GM19452 (cell line): ENCODE measurements around the gene MAP2.
A peak's percentile ranks its signal among the peaks of the same experiment; 100 is the strongest.
"Not testable (repeated sequence)": the region's sequence is repeated elsewhere in the genome, so short reads cannot be mapped to it uniquely, and the experiment has no call there.

Source experiments
- ATAC-seq: cut with Tn5 transposase; IDR thresholded peaks from one replicate; pipeline ENCODE4 v1.9.1; 2021; ENCODE audit not compliant: unreplicated experiment

The MAP2 gene

GRCh38 chr2:209472112-209472832 is 48.4 kb downstream of the MAP2 start:
- no peak for ATAC-seq

DNA sequence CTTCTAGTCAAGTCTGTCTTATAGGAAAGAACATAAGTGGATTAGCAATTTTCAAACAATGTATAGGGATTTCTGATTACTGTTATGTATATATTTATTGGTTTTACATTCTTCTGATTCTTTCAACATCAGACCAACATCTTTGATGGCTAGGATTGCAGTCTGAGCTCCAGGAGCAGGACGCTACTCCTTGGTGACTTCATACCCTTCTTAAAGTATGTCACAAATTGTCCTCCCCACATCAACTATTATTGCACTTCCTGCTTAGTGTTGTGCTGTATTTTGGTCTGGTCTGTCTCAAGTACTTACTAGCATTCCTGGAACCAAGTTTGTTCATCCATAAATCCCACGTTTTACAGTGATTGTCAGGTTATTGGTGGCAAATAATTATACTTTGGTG is 49.0 kb downstream of the MAP2 start:
- no peak for ATAC-seq

DNA sequence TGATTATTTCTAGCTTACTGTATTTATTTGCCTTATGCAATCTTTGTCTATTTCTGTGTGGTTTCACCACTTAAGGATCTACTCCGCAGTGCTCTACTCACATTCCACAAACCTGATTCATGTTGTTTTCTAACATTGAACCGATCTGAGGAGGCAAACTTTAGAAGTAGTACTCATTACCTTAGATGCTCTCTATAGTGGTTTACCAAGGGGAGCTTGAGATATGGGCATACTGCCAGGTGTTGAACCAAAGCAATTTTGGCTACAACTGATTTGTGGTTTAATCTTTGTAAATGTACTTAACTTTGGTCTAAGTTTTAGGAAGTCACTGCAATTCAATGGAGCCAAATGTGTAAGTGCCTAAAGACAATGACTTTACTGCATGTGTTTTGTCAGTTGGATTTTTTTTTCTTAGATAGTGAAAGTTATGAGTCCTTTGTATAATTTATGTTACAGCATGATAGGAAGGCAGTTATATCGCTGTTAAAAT is 50.1 kb downstream of the MAP2 start:
- ATAC-seq: no peak

- ATAC-seq: no peak
Observed at GRCh38 chr2:209474960-209475359, 51.1 kb downstream of the MAP2 start.

DNA sequence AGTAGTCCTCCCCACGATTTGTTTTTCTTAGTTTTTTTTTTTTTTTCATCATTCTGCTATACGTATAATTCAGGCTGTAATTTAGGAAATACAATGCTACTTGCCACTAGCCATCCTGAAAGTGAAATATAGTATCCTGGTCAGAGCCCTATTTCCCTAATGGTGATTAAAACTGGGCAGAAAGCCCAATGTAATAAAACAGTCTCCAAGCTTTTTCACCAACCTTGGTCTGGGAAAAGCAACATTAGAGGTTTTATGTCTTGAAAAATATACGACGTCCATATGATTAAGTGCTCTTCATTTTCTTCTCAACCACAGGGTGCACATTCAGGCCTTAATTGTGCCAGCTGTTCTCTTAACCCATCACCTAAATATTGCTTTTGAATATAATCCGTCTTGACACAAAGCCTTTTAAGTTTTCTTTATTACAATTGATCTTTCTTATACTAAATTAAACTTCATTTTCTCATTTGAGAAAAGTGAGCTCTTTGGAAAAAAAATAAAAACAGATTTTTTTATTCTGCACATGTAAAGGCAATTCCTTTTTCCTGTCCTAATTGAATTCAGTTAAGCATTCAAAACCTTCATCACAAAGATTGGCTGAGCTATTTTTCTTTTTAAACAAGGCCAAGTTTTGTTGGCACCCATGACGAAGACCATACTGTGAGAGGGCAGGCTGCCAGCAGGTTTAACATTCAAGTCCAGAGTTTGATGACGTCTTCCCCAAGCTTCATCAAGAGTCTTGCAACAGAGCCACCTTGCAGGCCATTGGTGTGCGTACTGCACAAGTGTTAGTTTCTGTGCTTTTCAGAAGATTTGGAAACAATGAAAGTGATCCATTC is 52.7 kb downstream of the MAP2 start:
- no peak for ATAC-seq

DNA sequence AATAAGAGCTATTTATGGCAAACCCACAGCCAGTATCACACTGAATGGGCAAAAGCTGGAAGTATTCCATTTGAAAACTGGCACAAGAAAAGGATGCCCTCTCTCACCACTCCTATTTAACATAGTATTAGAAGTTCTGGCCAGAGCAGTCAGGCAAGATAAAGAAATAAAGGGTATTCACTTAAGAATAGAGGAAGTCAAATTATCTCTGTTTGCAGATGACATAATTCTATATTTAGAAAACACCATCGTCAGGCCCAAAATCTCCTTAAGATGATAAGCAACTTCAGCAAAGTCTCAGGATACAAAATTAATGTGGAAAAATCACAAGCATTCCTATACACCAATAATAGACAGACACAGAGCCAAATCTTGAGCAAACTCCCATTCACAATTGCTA is 68.4 kb downstream of the MAP2 start:
- not testable (repeated sequence) for ATAC-seq

DNA sequence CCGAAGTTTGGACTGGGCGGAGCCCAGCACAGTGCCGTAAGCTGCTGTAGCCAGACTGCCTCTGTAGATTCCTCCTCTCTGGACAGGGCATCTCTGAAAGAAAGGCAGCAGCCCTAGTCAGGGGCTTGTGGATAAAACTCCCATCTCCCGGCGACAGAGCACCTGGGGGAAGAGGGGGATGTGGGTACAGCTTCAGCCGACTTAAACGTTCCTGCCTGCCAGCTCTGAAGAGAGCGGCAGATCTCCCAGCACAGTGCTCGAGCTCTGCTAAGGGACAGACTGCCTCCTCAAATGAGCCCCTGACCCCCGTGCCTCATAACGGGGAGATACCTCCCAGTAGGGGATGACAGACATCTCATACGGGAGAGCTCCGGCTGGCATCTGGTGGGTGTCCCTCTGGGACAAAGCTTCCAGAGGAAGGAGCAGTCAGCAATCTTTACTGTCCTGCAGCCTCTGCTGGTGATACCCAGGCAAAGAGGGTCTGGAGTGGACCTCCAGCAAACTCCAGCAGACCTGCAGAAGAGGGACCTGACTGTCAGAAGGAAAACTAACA is 71.3 kb downstream of the MAP2 start:
- not testable (repeated sequence) for ATAC-seq

DNA sequence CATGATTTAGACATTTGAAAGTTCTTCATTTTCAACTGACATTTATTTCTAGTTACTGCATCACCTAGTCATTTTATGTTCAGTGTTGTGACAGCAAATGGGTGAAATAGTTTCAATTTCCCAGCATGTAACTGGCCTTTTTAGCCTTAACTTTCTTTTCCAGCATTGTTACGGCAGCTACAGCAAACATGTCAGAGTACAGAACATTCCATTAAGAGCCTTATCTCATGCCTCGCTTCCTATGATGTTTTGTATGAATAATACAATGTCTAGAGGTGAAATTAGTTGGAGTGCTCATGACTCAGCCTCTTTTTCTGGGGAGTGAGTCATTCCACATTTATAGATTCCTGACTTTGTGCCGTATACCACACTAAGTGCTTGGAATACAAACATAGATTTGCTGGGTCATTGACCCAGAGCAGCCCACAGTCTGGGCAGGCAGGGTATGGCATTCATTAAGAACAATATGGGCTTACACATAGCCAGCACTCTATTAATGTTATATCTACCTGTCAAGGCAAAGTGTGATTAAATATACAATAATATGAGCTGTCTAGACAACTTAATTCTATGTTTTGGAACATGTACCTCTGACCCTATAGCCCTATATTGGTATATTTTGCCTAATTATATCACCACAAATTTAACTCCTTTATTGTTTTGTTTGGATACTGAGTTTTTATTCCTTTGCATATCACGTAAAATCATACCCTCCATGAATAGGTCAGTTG is 72.2 kb downstream of the MAP2 start:
- no peak for ATAC-seq

GRCh38 chr2:209496586-209496982 is 72.7 kb downstream of the MAP2 start:
- ATAC-seq: no peak

DNA sequence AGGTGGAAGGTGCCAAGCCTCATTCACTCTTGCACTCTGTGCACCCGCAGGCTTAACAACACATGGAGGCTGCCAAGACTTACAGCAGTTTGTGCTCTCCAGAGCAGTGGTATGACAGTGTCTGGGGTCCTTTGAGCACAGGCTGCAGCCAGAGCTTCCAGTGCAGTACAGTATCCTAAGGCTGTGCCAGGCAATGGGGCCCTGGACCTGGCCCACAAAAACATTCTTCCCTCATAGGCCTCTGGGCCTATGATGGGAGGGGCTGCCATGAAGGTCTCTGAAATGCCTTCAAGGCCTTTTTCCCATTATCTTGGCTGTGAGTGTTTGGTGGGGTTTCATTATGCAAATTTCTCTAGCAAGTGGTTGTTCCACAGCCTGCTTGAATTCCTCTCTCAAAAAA is 74.8 kb downstream of the MAP2 start:
- no peak for ATAC-seq

DNA sequence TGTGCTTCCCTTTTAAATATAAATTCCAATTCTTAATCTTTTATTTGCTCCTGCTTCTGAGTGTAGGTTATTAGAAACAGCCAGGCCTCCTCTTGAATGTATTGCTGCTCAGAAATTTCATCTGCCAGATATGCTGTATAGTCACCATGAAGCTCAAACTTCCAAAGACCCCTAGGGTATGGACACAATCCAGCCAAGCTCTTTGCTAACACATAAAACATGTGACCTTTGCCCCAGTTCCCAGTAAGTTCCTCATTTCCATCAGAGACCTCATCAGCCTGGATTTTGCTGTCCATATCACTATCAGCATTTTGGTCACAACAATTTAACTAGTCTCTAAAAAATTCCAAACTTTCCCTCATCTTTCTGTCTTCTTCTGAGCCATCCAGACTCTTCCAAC is 75.2 kb downstream of the MAP2 start:
- ATAC-seq: no peak

DNA sequence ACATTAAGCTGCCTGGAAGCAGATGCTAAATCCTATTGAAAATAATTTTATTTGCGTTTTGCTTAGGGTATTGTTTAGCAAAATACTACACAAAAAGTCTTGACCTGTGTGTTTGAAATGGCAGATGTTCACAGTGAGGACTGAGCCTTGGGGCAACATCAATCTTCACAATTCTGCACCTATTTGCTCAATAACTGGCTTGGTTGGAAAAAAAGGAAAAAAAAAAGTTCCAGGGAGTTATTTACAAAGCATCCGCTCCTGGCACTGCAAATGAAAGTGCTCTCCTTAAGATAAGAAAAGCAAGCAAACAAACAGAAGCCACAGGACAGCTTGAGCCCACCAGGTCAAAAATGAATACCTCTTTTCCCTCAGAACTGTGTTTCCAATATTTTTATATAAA is 77.7 kb downstream of the MAP2 start:
- ATAC-seq: no peak

- ATAC-seq: peak; percentile 45
Observed at GRCh38 chr2:209505410-209505809, 81.6 kb downstream of the MAP2 start.

DNA sequence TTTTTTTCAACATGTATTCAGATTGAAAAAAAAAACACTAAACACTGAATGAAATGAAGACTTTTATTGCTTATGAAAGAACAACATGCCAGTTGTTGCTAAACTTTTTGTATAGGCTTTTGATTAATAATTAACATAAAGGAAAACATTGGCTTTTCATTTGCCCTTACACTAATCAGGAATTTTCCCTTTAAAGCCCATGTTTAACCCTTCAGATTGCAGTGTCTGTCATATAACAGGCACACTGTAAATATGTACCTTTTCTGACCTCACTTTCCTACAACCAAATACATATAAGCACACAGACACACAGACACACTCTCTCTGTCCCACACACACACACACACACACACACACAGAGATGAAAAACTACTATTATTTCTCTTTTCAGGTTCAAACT is 84.4 kb downstream of the MAP2 start:
- ATAC-seq: no peak

DNA sequence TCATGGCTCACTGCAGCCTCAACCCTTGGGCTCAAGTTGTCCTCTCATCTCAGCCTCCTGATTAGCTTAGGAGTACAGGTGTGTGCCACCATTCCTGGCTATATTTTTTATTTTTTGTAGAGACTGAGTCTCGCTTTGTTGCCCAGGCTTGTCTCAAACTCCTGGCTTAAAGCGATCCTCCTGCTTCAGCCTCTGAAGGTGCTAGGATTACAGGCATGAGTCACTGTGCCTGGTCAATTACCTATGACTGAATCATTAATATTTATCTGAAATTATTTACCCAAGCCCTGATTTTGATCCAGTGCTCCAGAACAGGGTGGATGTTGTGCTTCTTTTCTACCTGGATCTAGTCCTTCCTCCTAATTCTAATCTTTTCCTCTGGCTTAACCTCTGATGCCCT is 87.8 kb downstream of the MAP2 start:
- no peak for ATAC-seq

- peak; percentile 85 for ATAC-seq
Observed at GRCh38 chr2:209512971-209513370, 89.1 kb downstream of the MAP2 start.

GRCh38 chr2:209517436-209517835 is 93.6 kb downstream of the MAP2 start:
- ATAC-seq: no peak

DNA sequence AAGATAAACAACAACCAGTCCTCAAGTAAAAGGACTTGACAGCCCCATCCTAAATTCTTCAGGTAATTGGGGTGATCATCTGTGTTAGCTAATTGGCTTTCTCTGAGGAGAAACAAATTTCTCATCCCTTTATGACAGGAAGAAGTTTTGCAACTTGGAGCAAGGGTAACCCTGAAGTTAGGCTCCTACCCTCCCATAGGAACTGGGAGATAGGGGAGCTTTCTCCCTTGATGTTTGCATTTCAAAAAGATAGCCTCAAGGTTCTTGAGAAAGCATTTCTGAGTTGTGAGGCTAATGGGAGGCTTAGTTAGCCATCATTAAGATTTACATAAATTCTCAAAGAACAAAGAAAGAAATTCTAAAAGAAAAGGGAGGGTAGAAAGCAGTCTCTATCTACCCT is 95.4 kb downstream of the MAP2 start:
- ATAC-seq: no peak

DNA sequence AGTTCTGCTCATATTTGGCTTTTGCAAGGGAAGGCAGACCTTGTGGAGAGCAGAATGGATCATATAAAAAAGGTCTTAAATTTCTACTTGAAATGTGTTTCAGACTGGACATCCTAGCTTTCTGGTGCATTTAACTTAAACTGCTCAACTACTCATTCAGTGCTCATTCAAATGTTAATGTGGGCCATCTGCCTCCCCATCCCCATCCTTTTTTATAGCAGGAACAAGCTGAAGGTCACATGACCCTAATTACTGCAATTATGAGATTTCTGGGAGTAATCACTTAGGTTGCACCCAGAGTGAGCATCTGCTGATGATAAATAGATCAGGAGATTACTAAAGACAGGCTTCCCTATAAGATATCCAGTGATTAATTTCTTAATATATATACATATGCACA is 96.1 kb downstream of the MAP2 start:
- no peak for ATAC-seq

DNA sequence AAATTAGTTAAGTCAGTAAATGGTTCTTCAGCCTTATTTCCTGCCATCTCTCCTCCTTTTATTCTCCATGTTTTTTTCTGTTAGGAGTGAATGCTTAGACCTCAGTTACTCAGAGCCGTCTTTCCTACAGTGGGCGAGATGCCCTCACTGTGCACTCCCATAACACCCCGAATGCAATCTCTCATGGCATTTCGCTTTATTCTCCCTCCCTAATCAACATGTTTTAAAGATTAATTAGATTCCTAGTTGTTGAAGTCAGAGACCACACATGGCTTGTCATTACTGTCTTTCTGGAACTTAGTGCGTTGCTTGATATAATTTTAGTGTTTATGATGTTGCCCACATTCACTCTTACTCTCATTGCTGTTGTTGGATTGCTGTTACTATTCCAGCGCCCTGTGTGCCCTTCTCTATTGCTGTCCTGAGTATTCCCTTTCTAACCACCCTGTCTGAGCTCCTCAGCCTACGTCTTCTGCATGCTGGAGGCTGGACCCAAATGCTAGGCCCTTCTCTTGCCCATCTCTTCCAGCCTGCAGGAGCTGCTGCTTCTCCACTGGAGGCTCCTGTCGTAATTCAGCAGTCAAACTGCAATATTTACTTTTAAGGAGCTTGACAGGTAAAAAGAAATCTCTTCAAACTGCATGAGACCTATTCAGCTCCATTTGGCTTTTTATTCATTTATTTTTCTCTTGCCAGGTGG is 99.3 kb downstream of the MAP2 start:
- ATAC-seq: no peak

- ATAC-seq: peak; percentile 31
Observed at GRCh38 chr2:209523867-209524266, 100.0 kb downstream of the MAP2 start.
